ENCODE measurements around the gene CWC25.

The CWC25 gene

GRCh38 chr17:38752308-38753070, 72.6 kb downstream of the CWC25 start, which contains the start of gene PSMB3:
PSMB3 (plus strand) TSS chr17:38752741; CDS start chr17:38752827, 86 bp downstream.
- Histone ChIP-seq H3K4me3 (peak within 1 kb of the TSS; percentile 84), H3K27ac (peak within 1 kb of the TSS; percentile 77 to 90)
- TF ChIP-seq CTCF (IDR thresholded peaks at IDR 0.05) = no peak
- peak; percentile 99 for DNase-seq (ENCODE audit: low spot score)

- Histone ChIP-seq H3K27ac (peak overlapping the region; percentile 77 to 90), H3K4me3 (peak overlapping the region; percentile 84)
- TF ChIP-seq CTCF (IDR thresholded peaks at IDR 0.05) = no peak
- DNase-seq (ENCODE audit: low spot score) = peak; percentile 90
Measured at GRCh38 chr17:38751808-38752307, 73.3 kb downstream of the CWC25 start.

- TF ChIP-seq CTCF (IDR thresholded peaks at IDR 0.05) = no peak
- peak overlapping the region; percentile 84 for H3K4me3 ChIP-seq
- peak; percentile 69 for DNase-seq (ENCODE audit: low spot score)
- peak overlapping the region; percentile 77 to 90 for H3K27ac ChIP-seq
Measured at GRCh38 chr17:38751144-38751807, 73.8 kb downstream of the CWC25 start.

All from coronary artery (tissue), 2 donors.